Sigmoid colon (tissue), 4 donors: ENCODE data around the gene CHPF.

Experiments used
- EP300 ChIP-seq, 4 donors: sonication (generic); formaldehyde crosslinking; IDR thresholded peaks; one replicate each; pipeline ENCODE4 v1.6.1; 2017; ENCODE audit warnings: antibody characterized with exemption in 4 of 4
- POLR2A ChIP-seq, 2 donors: fragments of 450-650 bp; IDR thresholded peaks; one replicate each; pipeline ENCODE4 v1.6.1; 2016; ENCODE audit warnings: antibody characterized with exemption in 2 of 2, mild to moderate bottlenecking in 2 of 2, moderate library complexity in 2 of 2
- POLR2AphosphoS5 ChIP-seq, 4 donors: sonication (generic); formaldehyde crosslinking; IDR thresholded peaks; one replicate each; pipeline ENCODE4 v1.6.1; 2017; ENCODE audit warnings: antibody characterized with exemption in 4 of 4
- TF ChIP-seq, protein P1 (sequence below), 4 experiments: fragments of 450-650 bp in 3 of 4; fragments of 200-600 bp in 1 of 4; IDR thresholded peaks; one replicate each; pipeline ENCODE4 v1.5.1; 2016 to 2019; ENCODE audit warnings: antibody characterized with exemption in 4 of 4, mild to moderate bottlenecking in 3 of 4, moderate library complexity in 2 of 4

GRCh38 chr2:219567791-219568361 lies 24.3 kb upstream of the CHPF start:
- TF ChIP-seq, protein P1, sequence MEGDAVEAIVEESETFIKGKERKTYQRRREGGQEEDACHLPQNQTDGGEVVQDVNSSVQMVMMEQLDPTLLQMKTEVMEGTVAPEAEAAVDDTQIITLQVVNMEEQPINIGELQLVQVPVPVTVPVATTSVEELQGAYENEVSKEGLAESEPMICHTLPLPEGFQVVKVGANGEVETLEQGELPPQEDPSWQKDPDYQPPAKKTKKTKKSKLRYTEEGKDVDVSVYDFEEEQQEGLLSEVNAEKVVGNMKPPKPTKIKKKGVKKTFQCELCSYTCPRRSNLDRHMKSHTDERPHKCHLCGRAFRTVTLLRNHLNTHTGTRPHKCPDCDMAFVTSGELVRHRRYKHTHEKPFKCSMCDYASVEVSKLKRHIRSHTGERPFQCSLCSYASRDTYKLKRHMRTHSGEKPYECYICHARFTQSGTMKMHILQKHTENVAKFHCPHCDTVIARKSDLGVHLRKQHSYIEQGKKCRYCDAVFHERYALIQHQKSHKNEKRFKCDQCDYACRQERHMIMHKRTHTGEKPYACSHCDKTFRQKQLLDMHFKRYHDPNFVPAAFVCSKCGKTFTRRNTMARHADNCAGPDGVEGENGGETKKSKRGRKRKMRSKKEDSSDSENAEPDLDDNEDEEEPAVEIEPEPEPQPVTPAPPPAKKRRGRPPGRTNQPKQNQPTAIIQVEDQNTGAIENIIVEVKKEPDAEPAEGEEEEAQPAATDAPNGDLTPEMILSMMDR (IDR thresholded peaks at IDR 0.05), result no peak
- TF ChIP-seq EP300 (IDR thresholded peaks at IDR 0.05) (no peak), POLR2AphosphoS5 (IDR thresholded peaks at IDR 0.05) (no peak), POLR2A (IDR thresholded peaks at IDR 0.05) (no peak)
